ENCODE measurements around the gene RHBDF1.

The RHBDF1 gene

GRCh38 chr16:63998-64913, 8.2 kb downstream of the RHBDF1 start:
- TF ChIP-seq EZH2phosphoT487 (IDR thresholded peaks at IDR 0.05; ENCODE audit: low read depth) = no peak
- TF ChIP-seq, protein P1, sequence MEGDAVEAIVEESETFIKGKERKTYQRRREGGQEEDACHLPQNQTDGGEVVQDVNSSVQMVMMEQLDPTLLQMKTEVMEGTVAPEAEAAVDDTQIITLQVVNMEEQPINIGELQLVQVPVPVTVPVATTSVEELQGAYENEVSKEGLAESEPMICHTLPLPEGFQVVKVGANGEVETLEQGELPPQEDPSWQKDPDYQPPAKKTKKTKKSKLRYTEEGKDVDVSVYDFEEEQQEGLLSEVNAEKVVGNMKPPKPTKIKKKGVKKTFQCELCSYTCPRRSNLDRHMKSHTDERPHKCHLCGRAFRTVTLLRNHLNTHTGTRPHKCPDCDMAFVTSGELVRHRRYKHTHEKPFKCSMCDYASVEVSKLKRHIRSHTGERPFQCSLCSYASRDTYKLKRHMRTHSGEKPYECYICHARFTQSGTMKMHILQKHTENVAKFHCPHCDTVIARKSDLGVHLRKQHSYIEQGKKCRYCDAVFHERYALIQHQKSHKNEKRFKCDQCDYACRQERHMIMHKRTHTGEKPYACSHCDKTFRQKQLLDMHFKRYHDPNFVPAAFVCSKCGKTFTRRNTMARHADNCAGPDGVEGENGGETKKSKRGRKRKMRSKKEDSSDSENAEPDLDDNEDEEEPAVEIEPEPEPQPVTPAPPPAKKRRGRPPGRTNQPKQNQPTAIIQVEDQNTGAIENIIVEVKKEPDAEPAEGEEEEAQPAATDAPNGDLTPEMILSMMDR (IDR thresholded peaks at IDR 0.05; ENCODE audit: low read depth, low read length) = no peak
- no peaks in the 10 kb centered on the region for H4K20me1 ChIP-seq (ENCODE audit: insufficient read depth, low read length)
- H3K79me2 ChIP-seq (ENCODE audit: low read length) = no peaks in the 10 kb centered on the region
- H3K9ac ChIP-seq (ENCODE audit: low read length) = no peak overlapping the region
- H3K4me2 ChIP-seq (ENCODE audit: low read length) = no peak overlapping the region
- H3K4me3 ChIP-seq (ENCODE audit: low read length) = no peak overlapping the region
- no peaks in the 10 kb centered on the region for H3K4me1 ChIP-seq (ENCODE audit: low read length)
- no peak overlapping the region for H2AFZ ChIP-seq (ENCODE audit: low read depth, low read length)
- no peaks in the 10 kb centered on the region for H3K36me3 ChIP-seq (replicated peaks; ENCODE audit: low read depth, low read length)
- H3K27me3 ChIP-seq (ENCODE audit: low read depth, low read length) = 0 out of 2 replicates have a peak, but pooled peaks cover 4% of the 10 kb centered on the region
- H3K9me3 ChIP-seq (ENCODE audit: insufficient read depth, low read length) = no peaks in the 10 kb centered on the region
- no peak overlapping the region for H3K27ac ChIP-seq (ENCODE audit: low read length)

DNA sequence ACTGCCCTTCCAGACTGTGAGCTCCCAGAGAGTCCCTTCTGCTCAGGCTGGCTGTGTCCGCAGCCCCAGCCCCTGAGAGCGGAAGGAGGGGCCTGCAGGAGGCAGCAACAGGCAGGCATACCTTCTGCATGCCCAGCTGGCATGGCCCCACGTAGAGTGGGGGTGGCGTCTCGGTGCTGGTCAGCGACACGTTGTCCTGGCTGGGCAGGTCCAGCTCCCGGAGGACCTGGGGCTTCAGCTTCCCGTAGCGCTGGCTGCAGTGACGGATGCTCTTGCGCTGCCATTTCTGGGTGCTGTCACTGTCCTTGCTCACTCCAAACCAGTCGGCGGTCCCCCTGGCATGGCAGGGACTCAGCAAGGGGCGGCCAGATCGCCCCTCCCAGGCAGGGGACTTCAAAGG, 9.0 kb downstream of the RHBDF1 start:
- Histone ChIP-seq H3K4me1 (ENCODE audit: low read length) (no peaks in the 10 kb centered on the region), H3K27ac (ENCODE audit: low read length) (no peak overlapping the region), H3K4me2 (ENCODE audit: low read length) (no peak overlapping the region), H3K36me3 (replicated peaks; ENCODE audit: low read depth, low read length) (peaks cover 3% of the 10 kb centered on the region), H3K4me3 (ENCODE audit: low read length) (no peak overlapping the region), H3K27me3 (ENCODE audit: low read depth, low read length) (0 out of 2 replicates have a peak, but pooled peaks cover 4% of the 10 kb centered on the region), H2AFZ (ENCODE audit: low read depth, low read length) (no peak overlapping the region), H3K9ac (ENCODE audit: low read length) (no peak overlapping the region), H4K20me1 (ENCODE audit: insufficient read depth, low read length) (no peaks in the 10 kb centered on the region), H3K9me3 (ENCODE audit: insufficient read depth, low read length) (no peaks in the 10 kb centered on the region), H3K79me2 (ENCODE audit: low read length) (no peaks in the 10 kb centered on the region)
- TF ChIP-seq, protein P1 (IDR thresholded peaks at IDR 0.05; ENCODE audit: low read depth, low read length) = no peak
- TF ChIP-seq EZH2phosphoT487 (IDR thresholded peaks at IDR 0.05; ENCODE audit: low read depth) = no peak

GRCh38 chr16:62968-63391, 9.5 kb downstream of the RHBDF1 start:
- Histone ChIP-seq H3K9me3 (ENCODE audit: insufficient read depth, low read length) (no peaks in the 10 kb centered on the region), H2AFZ (ENCODE audit: low read depth, low read length) (no peak overlapping the region), H3K79me2 (ENCODE audit: low read length) (no peaks in the 10 kb centered on the region), H3K4me1 (ENCODE audit: low read length) (peaks cover under 1% of the 10 kb centered on the region), H3K27ac (ENCODE audit: low read length) (no peak overlapping the region), H3K4me3 (ENCODE audit: low read length) (no peak overlapping the region), H3K9ac (ENCODE audit: low read length) (no peak overlapping the region), H4K20me1 (ENCODE audit: insufficient read depth, low read length) (no peaks in the 10 kb centered on the region), H3K36me3 (replicated peaks; ENCODE audit: low read depth, low read length) (peaks cover 7% of the 10 kb centered on the region), H3K27me3 (ENCODE audit: low read depth, low read length) (0 out of 2 replicates have a peak, but pooled peaks cover 4% of the 10 kb centered on the region), H3K4me2 (ENCODE audit: low read length) (no peak overlapping the region)
- no peak for TF ChIP-seq EZH2phosphoT487 (IDR thresholded peaks at IDR 0.05; ENCODE audit: low read depth)
- TF ChIP-seq, protein P1 (IDR thresholded peaks at IDR 0.05; ENCODE audit: low read depth, low read length) = no peak

- no peaks in the 10 kb centered on the region for H3K9me3 ChIP-seq (ENCODE audit: insufficient read depth, low read length)
- no peak overlapping the region for H3K4me3 ChIP-seq (ENCODE audit: low read length)
- H3K9ac ChIP-seq (ENCODE audit: low read length) = no peak overlapping the region
- H3K27ac ChIP-seq (ENCODE audit: low read length) = no peak overlapping the region
- H3K27me3 ChIP-seq (ENCODE audit: low read depth, low read length) = 0 out of 2 replicates have a peak, but pooled peaks cover under 1% of the 10 kb centered on the region
- H3K79me2 ChIP-seq (ENCODE audit: low read length) = no peaks in the 10 kb centered on the region
- H4K20me1 ChIP-seq (ENCODE audit: insufficient read depth, low read length) = no peaks in the 10 kb centered on the region
- TF ChIP-seq, protein P1 (IDR thresholded peaks at IDR 0.05; ENCODE audit: low read depth, low read length) = no peak
- no peak for TF ChIP-seq EZH2phosphoT487 (IDR thresholded peaks at IDR 0.05; ENCODE audit: low read depth)
- no peak overlapping the region for H3K4me2 ChIP-seq (ENCODE audit: low read length)
- no peak overlapping the region for H2AFZ ChIP-seq (ENCODE audit: low read depth, low read length)
- H3K4me1 ChIP-seq (ENCODE audit: low read length) = peaks cover 6% of the 10 kb centered on the region
- peaks cover 11% of the 10 kb centered on the region for H3K36me3 ChIP-seq (replicated peaks; ENCODE audit: low read depth, low read length)
These were observed 10.0 kb downstream of the RHBDF1 start for GRCh38 chr16:62283-62967.

All from OCI-LY3 (cell line).